Prostate gland (tissue), 2 donors: ENCODE data around the gene MTMR3. TPM values are rescaled to one million over a fixed set of nuclear protein-coding genes. Genes with fewer than 3 reads are reported as not detected.

Experiments
- DNase-seq: peaks from one replicate; pipeline ENCODE4 v3.0.0-alpha.2; 2019; ENCODE audit warnings: low spot score
- H3K27ac ChIP-seq, 2 donors: fragments of 200-600 bp; sonication (generic); 2 replicates each; pipeline ENCODE4 v1.5.1; 2017 to 2019
- H3K27me3 ChIP-seq: fragments of 200-600 bp; sonication (generic); replicated peaks from 2 replicates; pipeline ENCODE4 v1.5.1; 2019; ENCODE audit not compliant: insufficient read depth
- H3K36me3 ChIP-seq, 2 donors: fragments of 200-600 bp; sonication (generic); 1 replicate in 1 of 2; 2 replicates in 1 of 2; pipeline versions ENCODE4 v1.5.1 to v1.8.1; 2017 to 2019
- H3K4me1 ChIP-seq: fragments of 200-600 bp; sonication (generic); replicated peaks from 2 replicates; pipeline ENCODE4 v1.5.1; 2019
- H3K4me3 ChIP-seq, 2 donors: fragments of 200-600 bp; sonication (generic); 2 replicates each; pipeline ENCODE4 v1.5.1; 2017 to 2019
- H3K9me3 ChIP-seq: fragments of 200-600 bp; sonication (generic); 2 replicates; pipeline ENCODE4 v1.5.1; 2017
- POLR2A ChIP-seq: fragments of 450-650 bp; IDR thresholded peaks from one replicate; pipeline ENCODE4 v1.6.1; 2016; ENCODE audit warnings: antibody characterized with exemption, mild to moderate bottlenecking
- POLR2AphosphoS5 ChIP-seq: sonication (generic); formaldehyde crosslinking; IDR thresholded peaks from one replicate; pipeline ENCODE4 v1.6.1; 2017; ENCODE audit warnings: antibody characterized with exemption
- WGBS: methylation state at CpG from one replicate; pipeline ENCODE4 v1.1.5; 2018; 5-methylcytosine and 5-hydroxymethylcytosine counted together
- intact Hi-C: fragments of 100-400 bp; cut with DNase I; formaldehyde crosslinking; loops from one replicate; pipeline ENCODE4 v1.14.2; 2022
- total RNA-seq, 2 donors: library from RNA; depleted of rRNA; stranded (reverse); fragments of >200 nt; gene quantifications; one replicate each; pipeline ENCODE4 v1.1.0, GENCODE V29; 2016
- TF ChIP-seq, protein P1 (sequence below), 4 experiments: fragments of 200-600 bp in 2 of 4; fragments of 450-650 bp in 2 of 4; sonication (generic) in 2 of 4; IDR thresholded peaks; 1 replicate in 3 of 4; 2 replicates in 1 of 4; pipeline ENCODE4 v1.5.1; 2016 to 2019; ENCODE audit warnings: antibody characterized with exemption in 4 of 4, mild to moderate bottlenecking in 2 of 4, moderate library complexity in 2 of 4

Gene MTMR3
- total RNA-seq, 2 donors from 2014 or later: 37.9 to 93.7 TPM

DNA sequence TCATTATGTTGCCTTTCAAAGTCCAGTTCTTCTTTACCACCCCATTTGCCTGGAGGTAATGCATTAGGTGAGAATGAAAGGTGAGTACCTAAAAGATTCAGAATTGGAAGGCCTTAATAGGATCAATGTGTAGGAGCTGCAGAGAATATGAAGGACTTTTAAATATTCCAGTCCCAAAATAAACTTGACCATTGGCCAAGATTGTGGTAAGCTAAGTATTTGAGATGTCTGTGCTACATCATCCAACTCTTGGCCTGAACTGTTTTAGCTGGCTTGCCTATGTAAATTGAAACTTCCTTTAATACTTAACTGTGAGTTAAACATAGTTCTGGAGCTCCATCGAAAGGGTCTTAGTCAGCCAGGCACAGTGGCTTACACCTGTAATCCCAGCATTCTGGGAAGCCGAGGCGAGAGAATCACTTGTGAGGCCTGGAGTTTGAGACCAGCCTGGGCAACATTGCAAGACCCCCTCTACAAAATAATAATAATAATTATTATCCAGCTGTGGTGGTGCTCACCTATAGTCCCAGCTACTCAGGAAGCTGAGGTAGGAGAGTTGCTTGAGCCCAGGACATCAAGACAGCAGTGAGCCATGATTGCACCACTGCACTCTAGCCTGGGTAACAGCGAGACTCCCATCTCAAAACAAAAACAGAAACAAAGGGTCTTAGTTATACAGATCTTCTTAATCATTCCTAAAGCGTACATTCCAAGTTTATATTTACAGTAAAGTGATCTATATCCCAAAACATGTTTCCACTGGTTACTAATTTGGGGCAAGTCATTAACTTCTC lies 29.8 kb downstream of the MTMR3 start:
- Histone ChIP-seq H3K9me3 (no peaks in the 10 kb centered on the region), H3K36me3 (no peaks in the 10 kb centered on the region), H3K27ac (no peak overlapping the region), H3K27me3 (no peaks in the 10 kb centered on the region), H3K4me1 (peaks cover 6% of the 10 kb centered on the region), H3K4me3 (no peak overlapping the region)
- TF ChIP-seq POLR2A: no peak
- TF ChIP-seq, protein P1, sequence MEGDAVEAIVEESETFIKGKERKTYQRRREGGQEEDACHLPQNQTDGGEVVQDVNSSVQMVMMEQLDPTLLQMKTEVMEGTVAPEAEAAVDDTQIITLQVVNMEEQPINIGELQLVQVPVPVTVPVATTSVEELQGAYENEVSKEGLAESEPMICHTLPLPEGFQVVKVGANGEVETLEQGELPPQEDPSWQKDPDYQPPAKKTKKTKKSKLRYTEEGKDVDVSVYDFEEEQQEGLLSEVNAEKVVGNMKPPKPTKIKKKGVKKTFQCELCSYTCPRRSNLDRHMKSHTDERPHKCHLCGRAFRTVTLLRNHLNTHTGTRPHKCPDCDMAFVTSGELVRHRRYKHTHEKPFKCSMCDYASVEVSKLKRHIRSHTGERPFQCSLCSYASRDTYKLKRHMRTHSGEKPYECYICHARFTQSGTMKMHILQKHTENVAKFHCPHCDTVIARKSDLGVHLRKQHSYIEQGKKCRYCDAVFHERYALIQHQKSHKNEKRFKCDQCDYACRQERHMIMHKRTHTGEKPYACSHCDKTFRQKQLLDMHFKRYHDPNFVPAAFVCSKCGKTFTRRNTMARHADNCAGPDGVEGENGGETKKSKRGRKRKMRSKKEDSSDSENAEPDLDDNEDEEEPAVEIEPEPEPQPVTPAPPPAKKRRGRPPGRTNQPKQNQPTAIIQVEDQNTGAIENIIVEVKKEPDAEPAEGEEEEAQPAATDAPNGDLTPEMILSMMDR (IDR thresholded peaks at IDR 0.05): no peak
- TF ChIP-seq POLR2AphosphoS5: no peak
- DNase-seq: no peak
- intact Hi-C loops: no loop called here
- 85% methylated on average over 5 of the region's 5 CpGs for WGBS

GRCh38 chr22:29914165-29914564 lies 31.2 kb downstream of the MTMR3 start:
- intact Hi-C loops: no loop called here
- 62% methylated on average over 1 of the region's 1 CpG for WGBS

DNA sequence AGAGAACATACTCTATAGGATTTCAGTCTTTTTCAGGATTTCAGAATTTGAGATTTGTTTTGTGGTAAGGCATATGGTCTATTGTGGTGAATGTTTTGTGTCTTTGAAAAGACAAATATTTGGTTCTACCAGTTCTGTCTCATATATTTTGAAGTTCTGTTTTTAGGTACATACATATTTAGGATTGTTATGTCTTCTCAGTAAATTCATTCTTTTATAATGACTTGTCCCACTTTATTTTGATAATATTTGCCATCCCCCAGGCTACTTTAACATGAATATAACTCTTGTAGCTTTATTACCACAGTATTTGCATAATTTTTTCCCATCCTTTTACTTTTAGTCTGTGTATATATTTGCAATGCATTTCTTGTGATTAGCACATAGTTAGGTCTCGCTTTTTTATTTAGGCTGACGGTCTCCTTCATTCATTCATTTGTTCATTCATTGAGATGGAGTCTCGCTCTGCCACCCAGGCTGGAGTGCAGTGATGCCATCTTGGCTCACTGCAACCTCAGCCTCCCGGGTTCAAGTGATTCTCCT lies 32.1 kb downstream of the MTMR3 start:
- intact Hi-C loops: no loop called here
- Histone ChIP-seq H3K4me1 (peaks cover 4% of the 10 kb centered on the region), H3K9me3 (no peaks in the 10 kb centered on the region), H3K27me3 (no peaks in the 10 kb centered on the region), H3K27ac (no peak overlapping the region), H3K36me3 (no peaks in the 10 kb centered on the region), H3K4me3 (no peak overlapping the region)
- WGBS: 98% methylated on average over 4 of the region's 4 CpGs
- no peak for TF ChIP-seq POLR2AphosphoS5
- TF ChIP-seq POLR2A: no peak
- TF ChIP-seq, protein P1 (IDR thresholded peaks at IDR 0.05): no peak
- no peak for DNase-seq

More at GRCh38 chr22:29914165-29914564, 31.2 kb downstream of the MTMR3 start:
- TF ChIP-seq POLR2AphosphoS5: no peak
- TF ChIP-seq, protein P1 (IDR thresholded peaks at IDR 0.05): no peak
- TF ChIP-seq POLR2A: no peak
- Histone ChIP-seq H3K36me3 (no peaks in the 10 kb centered on the region), H3K4me1 (peaks cover 4% of the 10 kb centered on the region), H3K27me3 (no peaks in the 10 kb centered on the region), H3K9me3 (no peaks in the 10 kb centered on the region), H3K4me3 (no peak overlapping the region), H3K27ac (no peak overlapping the region)
- no peak for DNase-seq

DNA sequence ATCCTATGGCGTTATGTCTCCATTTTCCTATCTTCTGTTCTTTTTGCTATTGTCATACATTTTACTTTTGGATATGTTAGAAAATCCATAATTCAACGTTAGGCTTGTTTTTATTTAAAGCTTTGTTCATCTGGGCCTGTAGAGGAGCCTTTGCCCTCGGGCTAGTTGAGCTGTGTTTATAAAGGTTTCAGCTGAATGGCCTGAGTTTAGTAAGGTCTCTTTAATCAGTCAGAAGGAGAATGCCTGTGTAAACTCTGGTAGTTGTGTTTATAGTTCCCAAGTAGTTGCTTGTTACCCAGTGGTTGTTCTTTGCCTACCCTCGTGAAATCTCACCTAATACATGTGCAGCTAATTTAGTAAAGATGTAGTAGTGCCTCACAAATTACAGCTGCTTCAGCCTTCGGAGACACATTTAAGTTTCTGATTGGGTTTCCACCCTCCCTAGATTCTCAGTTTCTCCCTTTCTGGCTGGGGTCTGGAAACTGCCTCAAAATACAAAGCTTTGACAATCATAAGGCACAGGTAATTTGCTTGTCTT lies 33.1 kb downstream of the MTMR3 start:
- H3K4me1 ChIP-seq: peaks cover 4% of the 10 kb centered on the region
- no peak overlapping the region for H3K27ac ChIP-seq
- no peaks in the 10 kb centered on the region for H3K9me3 ChIP-seq
- DNase-seq: no peak
- intact Hi-C loops: no loop called here
- no peaks in the 10 kb centered on the region for H3K27me3 ChIP-seq
- no peaks in the 10 kb centered on the region for H3K36me3 ChIP-seq
- 68% methylated on average over 5 of the region's 5 CpGs for WGBS
- TF ChIP-seq POLR2A (no peak), POLR2AphosphoS5 (no peak)
- TF ChIP-seq, protein P1 (IDR thresholded peaks at IDR 0.05): no peak
- H3K4me3 ChIP-seq: no peak overlapping the region
